Lung (tissue), 12 donors: ENCODE results near the gene HS6ST2. TPM values are rescaled to one million over a fixed set of nuclear protein-coding genes. Genes with fewer than 3 reads are reported as not detected.

ENCODE experiments used
- ATAC-seq: fragments of 200-7000 bp; cut with Tn5 transposase; one replicate; pipeline ENCODE4 v1.9.1; 2020; ENCODE audit warnings: moderate number of reproducible peaks; ENCODE audit not compliant: insufficient read depth, low FRiP score
- DNase-seq, 3 donors: peaks; one replicate each; pipeline ENCODE4 v3.0.0-alpha.2; 2013 to 2017
- H3K27ac ChIP-seq, 2 donors: one replicate each; pipeline ENCODE4 v1.5.1; 2013; ENCODE audit warnings: mild to moderate bottlenecking in 2 of 2, moderate library complexity in 2 of 2, control low read depth in 1 of 2, inconsistent platforms in 1 of 2, low read depth in 1 of 2, low read length in 1 of 2
- H3K27me3 ChIP-seq, 3 donors: one replicate each; pipeline ENCODE4 v1.5.1; 2013; ENCODE audit warnings: low read length in 2 of 3; ENCODE audit not compliant: control insufficient read depth in 3 of 3, insufficient read depth in 3 of 3
- H3K36me3 ChIP-seq, 4 donors: one replicate each; pipeline ENCODE4 v1.5.1; 2013; ENCODE audit warnings: low read length in 4 of 4, mild to moderate bottlenecking in 1 of 4, moderate library complexity in 1 of 4; ENCODE audit not compliant: control insufficient read depth in 4 of 4, insufficient read depth in 4 of 4
- H3K4me1 ChIP-seq, 5 donors: one replicate each; pipeline ENCODE4 v1.5.1; 2013; ENCODE audit warnings: low read length in 5 of 5, mild to moderate bottlenecking in 2 of 5, moderate library complexity in 1 of 5; ENCODE audit not compliant: control insufficient read depth in 5 of 5, insufficient read depth in 5 of 5
- H3K4me3 ChIP-seq: one replicate; pipeline ENCODE4 v1.5.1; 2013; ENCODE audit warnings: mild to moderate bottlenecking, control low read depth, moderate library complexity
- H3K9ac ChIP-seq, 2 donors: one replicate each; pipeline ENCODE4 v1.5.1; 2013; ENCODE audit warnings: low read length in 2 of 2, control low read depth in 1 of 2; ENCODE audit not compliant: insufficient read depth in 1 of 2
- H3K9me3 ChIP-seq, 4 donors: one replicate each; pipeline ENCODE4 v1.5.1; 2013; ENCODE audit warnings: low read length in 3 of 4, mild to moderate bottlenecking in 1 of 4, moderate library complexity in 1 of 4; ENCODE audit not compliant: control insufficient read depth in 4 of 4, insufficient read depth in 3 of 4
- WGBS, 2 donors: extraction: QIAGEN DNeasy Blood & Tissue Kit; methylation state at CpG; one replicate each; pipeline ENCODE4 v1.1.7; 2013; 5-methylcytosine and 5-hydroxymethylcytosine counted together
- polyA plus RNA-seq, 2 donors: library from polyadenylated mRNA; stranded (reverse); fragments of 200-250 nt; gene quantifications; one replicate each; pipeline ENCODE4 v1.2.1, GENCODE V29; 2013
- total RNA-seq, 2 donors: library from RNA; depleted of rRNA in 1 of 2; stranded (reverse); fragments of >200 nt in 1 of 2; gene quantifications; one replicate each; pipeline ENCODE4 v1.2.1, GENCODE V29; 2014 to 2021
- TF ChIP-seq, protein P1 (sequence below): IDR thresholded peaks from 2 replicates; pipeline ENCODE4 v1.5.1; 2012; ENCODE audit warnings: mild to moderate bottlenecking; ENCODE audit errors: control extremely low read depth, extremely low read depth
- donor health status: control.
- donor health status: control.
- donor health status: Bipolar disorder and iron deficiency.
- donor health status: healthy.
- donor health status: DM: yes; HTN: yes; CAD: no.

Gene HS6ST2
- total and polyA plus RNA-seq, 4 donors, result 0.28 to 14.3 (median 2.2) TPM

DNA sequence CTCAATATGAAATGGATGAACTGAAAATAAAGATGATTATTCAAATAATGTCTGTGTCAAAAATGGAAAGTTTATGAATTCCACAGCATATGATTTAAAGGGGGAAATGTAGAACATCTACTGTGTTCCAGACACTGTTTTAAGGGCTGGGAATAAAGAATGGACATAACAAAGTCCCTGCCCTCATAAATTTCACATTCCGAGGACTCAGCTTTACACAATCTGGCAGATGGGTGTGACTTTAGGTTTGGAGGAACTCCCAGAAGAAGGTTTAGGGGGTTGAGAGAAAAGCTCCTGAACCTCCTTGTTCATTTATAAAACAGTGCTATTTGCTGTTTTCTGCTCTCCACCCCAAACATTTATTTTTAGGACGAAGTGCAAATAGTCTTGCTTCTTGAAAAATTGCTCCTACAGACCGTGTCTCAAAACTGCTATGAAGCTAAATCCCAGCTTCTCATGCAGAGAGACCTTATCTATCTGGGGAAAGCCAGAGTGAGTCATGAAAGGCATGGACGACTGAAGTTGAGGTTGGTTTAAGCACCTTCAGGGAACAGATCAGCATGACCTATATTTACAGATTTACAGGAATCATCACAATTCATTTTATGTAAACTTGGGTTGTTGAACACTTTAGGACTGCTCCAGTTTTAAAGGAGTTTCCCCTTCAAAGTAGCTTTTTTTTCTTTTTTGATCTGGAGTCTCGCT is 184.3 kb downstream of the HS6ST2 start:
- Histone ChIP-seq H3K4me1 (no peaks in the 10 kb centered on the region), H3K4me3 (no peak overlapping the region), H3K36me3 (no peaks in the 10 kb centered on the region), H3K9ac (no peak overlapping the region), H3K27ac (no peak overlapping the region), H3K27me3 (peaks cover 0 to 45% (median 18%) of the 10 kb centered on the region in 3 donors), H3K9me3 (no peaks in the 10 kb centered on the region)
- 57 to 80% methylated on average over 5 of the region's 5 CpGs for WGBS, 2 donors
- no peak for DNase-seq
- no peak for ATAC-seq
- TF ChIP-seq, protein P1, sequence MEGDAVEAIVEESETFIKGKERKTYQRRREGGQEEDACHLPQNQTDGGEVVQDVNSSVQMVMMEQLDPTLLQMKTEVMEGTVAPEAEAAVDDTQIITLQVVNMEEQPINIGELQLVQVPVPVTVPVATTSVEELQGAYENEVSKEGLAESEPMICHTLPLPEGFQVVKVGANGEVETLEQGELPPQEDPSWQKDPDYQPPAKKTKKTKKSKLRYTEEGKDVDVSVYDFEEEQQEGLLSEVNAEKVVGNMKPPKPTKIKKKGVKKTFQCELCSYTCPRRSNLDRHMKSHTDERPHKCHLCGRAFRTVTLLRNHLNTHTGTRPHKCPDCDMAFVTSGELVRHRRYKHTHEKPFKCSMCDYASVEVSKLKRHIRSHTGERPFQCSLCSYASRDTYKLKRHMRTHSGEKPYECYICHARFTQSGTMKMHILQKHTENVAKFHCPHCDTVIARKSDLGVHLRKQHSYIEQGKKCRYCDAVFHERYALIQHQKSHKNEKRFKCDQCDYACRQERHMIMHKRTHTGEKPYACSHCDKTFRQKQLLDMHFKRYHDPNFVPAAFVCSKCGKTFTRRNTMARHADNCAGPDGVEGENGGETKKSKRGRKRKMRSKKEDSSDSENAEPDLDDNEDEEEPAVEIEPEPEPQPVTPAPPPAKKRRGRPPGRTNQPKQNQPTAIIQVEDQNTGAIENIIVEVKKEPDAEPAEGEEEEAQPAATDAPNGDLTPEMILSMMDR, result no peak

DNA sequence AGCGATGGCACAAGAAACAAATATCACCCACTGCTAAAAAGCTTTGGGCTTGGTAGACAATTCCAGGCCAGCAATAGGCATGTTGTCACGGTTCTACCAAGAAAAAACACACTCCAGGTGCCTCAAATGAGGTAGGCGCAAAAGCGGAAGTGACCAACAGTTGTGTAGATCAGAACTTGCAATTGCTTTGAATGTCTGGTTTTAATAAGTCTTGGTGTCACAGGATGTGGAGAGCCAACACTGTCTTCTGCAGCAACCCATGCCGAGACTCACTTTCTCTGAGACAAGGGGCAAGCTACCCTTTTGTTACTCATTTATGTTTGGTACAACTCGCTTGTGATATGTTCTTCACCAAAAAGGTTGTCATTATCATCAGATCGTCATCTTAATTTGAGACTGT is 188.8 kb downstream of the HS6ST2 start:
- TF ChIP-seq, protein P1, result no peak
- H3K4me3 ChIP-seq, result no peak overlapping the region
- DNase-seq (no peak), ATAC-seq (no peak)
- no peak overlapping the region for H3K9ac ChIP-seq
- peaks cover 4 to 46% (median 10%) of the 10 kb centered on the region in 3 donors for H3K27me3 ChIP-seq
- H3K9me3 ChIP-seq, result no peaks in the 10 kb centered on the region
- no peaks in the 10 kb centered on the region for H3K4me1 ChIP-seq
- H3K27ac ChIP-seq, result no peak overlapping the region
- no peaks in the 10 kb centered on the region for H3K36me3 ChIP-seq
- 81 to 90% methylated on average over 7 of the region's 7 CpGs for WGBS, 2 donors

DNA sequence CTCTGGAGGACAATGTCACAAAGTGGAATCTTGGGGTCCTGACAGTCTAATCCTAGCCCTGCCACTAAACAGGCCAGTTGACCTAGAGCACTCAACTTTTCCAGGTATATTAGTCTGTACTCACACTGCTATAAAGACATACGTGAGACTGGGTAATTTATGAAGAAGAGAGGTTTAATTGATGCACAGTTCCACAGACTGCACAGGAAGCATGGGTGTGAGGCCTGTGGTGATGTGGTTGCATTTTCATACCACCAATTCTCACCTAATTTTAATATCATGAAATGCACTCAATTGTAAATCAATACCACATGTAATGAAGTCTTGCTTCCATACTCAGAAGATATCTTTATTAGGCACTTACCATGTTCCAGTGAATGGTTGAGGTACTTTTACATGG is 192.0 kb downstream of the HS6ST2 start:
- no peak for ATAC-seq
- no peaks in the 10 kb centered on the region for H3K4me1 ChIP-seq
- no peaks in the 10 kb centered on the region for H3K9me3 ChIP-seq
- H3K27ac ChIP-seq, result no peak overlapping the region
- H3K27me3 ChIP-seq, result peaks cover 4 to 56% (median 14%) of the 10 kb centered on the region in 3 donors
- no peaks in the 10 kb centered on the region for H3K36me3 ChIP-seq
- 65 to 91% methylated on average over 1 of the region's 1 CpG for WGBS, 2 donors
- no peak overlapping the region for H3K9ac ChIP-seq
- TF ChIP-seq, protein P1, result no peak
- no peak for DNase-seq
- no peak overlapping the region for H3K4me3 ChIP-seq
